LHCN-M2 (cell line): ENCODE measurements around the gene RET. TPM values are rescaled to one million over a fixed set of nuclear protein-coding genes. Genes with fewer than 3 reads are reported as not detected.

ENCODE experiments used
- DNase-seq: peaks from one replicate; pipeline ENCODE4 v3.0.0-alpha.2; 2012; ENCODE audit warnings: low read depth
- total RNA-seq: library from RNA; depleted of rRNA; stranded (reverse); fragments of >200 nt; gene quantifications from 2 replicates; pipeline ENCODE4 v1.2.3, GENCODE V29; 2014; rRNA removed

RET gene
- total RNA-seq, 1 experiment from 2014 or later, result not detected

GRCh38 chr10:43166207-43166879 lies 89.5 kb downstream of the RET start:
- no peak for DNase-seq

- no peak for DNase-seq
Observed at GRCh38 chr10:43166880-43167497, 90.1 kb downstream of the RET start.

- DNase-seq, result no peak
Observed at GRCh38 chr10:43167498-43167889, 90.6 kb downstream of the RET start.

- no peak for DNase-seq
Observed at GRCh38 chr10:43170491-43170890, 93.6 kb downstream of the RET start.

GRCh38 chr10:43172645-43173044 lies 95.8 kb downstream of the RET start:
- DNase-seq, result no peak

- DNase-seq, result no peak
Observed at GRCh38 chr10:43173120-43173519, 96.3 kb downstream of the RET start.

- DNase-seq, result no peak
Observed at GRCh38 chr10:43174969-43175368, 98.1 kb downstream of the RET start.

- DNase-seq, result no peak
Observed at GRCh38 chr10:43176271-43176670, 99.4 kb downstream of the RET start.

- no peak for DNase-seq
Observed at GRCh38 chr10:43177595-43177994, 100.7 kb downstream of the RET start.

Other genes starting within 250 kb of the RET start
- 13.1 and 13.4 TPM in 2 replicates for gene CSGALNACT2, start 61.4 kb downstream of the RET start, total RNA-seq
- not detected in 2 replicates for gene RASGEF1A, start 190.0 kb downstream of the RET start, total RNA-seq